Stimulated activated CD4-positive, alpha-beta T cell treated with anti-CD3 and anti-CD28 coated beads, Interleukin-12 subunit alpha, Interleukin-12 subunit beta, amount 100 ng/mL, for 4 hours (primary cell): ENCODE results near the gene TMEM109.

ENCODE experiments used
- DNase-seq: peaks from one replicate; pipeline ENCODE4 v3.0.0-alpha.2; 2020

TMEM109 gene

GRCh38 chr11:60912223-60912850, 1.6 kb upstream of the TMEM109 start:
- no peak for DNase-seq

- no peak for DNase-seq
Observed at GRCh38 chr11:60912851-60913528, 968 bp upstream of the TMEM109 start.

- no peak for DNase-seq
Observed at GRCh38 chr11:60914633-60915247, 782 bp downstream of the TMEM109 start.

GRCh38 chr11:60915248-60915914, 1.4 kb downstream of the TMEM109 start:
- DNase-seq = peak; percentile 63

- no peak for DNase-seq
Observed at GRCh38 chr11:60916669-60917206, 2.8 kb downstream of the TMEM109 start.

GRCh38 chr11:60917267-60917666, 3.3 kb downstream of the TMEM109 start:
- no peak for DNase-seq

- DNase-seq = no peak
Observed at GRCh38 chr11:60918251-60918938, 4.4 kb downstream of the TMEM109 start.

GRCh38 chr11:60918939-60919265, 4.9 kb downstream of the TMEM109 start:
- no peak for DNase-seq

GRCh38 chr11:60919320-60919719, 5.4 kb downstream of the TMEM109 start:
- DNase-seq = no peak

GRCh38 chr11:60919956-60920355, 6.0 kb downstream of the TMEM109 start:
- DNase-seq = no peak

GRCh38 chr11:60921259-60921658, 7.3 kb downstream of the TMEM109 start:
- DNase-seq = no peak

- no peak for DNase-seq
Observed at GRCh38 chr11:60921777-60922335, 7.9 kb downstream of the TMEM109 start.

- no peak for DNase-seq
Observed at GRCh38 chr11:60922906-60923305, 8.9 kb downstream of the TMEM109 start.

GRCh38 chr11:60923326-60923725, 9.4 kb downstream of the TMEM109 start:
- no peak for DNase-seq

GRCh38 chr11:60923800-60924109, 9.8 kb downstream of the TMEM109 start:
- DNase-seq = no peak

- DNase-seq = no peak
Observed at GRCh38 chr11:60924110-60924905, 10.3 kb downstream of the TMEM109 start, which contains the start of gene TMEM132A. Gene TMEM132A (plus strand): TSS chr11:60924460. CDS start chr11:60924634, 174 bp downstream.

- DNase-seq = no peak
Observed at GRCh38 chr11:60924906-60925853, 11.2 kb downstream of the TMEM109 start.

- no peak for DNase-seq
Observed at GRCh38 chr11:60925868-60926267, 11.9 kb downstream of the TMEM109 start.

- DNase-seq = no peak
Observed at GRCh38 chr11:60926500-60926899, 12.5 kb downstream of the TMEM109 start.

- DNase-seq = no peak
Observed at GRCh38 chr11:60927061-60927592, 13.2 kb downstream of the TMEM109 start.
